ENCODE results near the gene PPM1L. TPM values are rescaled to one million over a fixed set of nuclear protein-coding genes. Genes with fewer than 3 reads are reported as not detected.

The PPM1L gene
- total and polyA plus RNA-seq, 7 donors: 6.2 to 76.1 (median 66.0) TPM

DNA sequence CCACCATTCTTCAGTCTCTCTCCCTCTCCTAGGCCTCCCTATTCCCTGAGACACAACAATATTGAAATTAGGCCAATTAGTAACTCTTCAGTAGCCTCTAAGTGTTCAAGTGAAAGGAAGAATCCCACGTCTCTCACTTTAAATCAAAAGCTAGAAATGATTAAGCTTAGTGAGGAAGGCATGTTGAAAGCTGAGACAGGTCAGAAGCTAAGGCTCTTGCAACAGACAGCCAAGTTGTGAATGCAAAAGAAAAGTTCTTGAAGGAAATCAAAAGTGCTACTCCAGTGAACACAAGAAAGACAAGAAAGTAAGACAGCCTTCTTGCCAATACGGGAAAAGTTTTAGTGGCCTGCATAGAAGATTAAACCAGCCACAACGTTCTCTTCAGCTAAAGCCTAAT, 41.3 kb downstream of the PPM1L start:
- Histone ChIP-seq H3K4me1 (peaks cover 50% of the 10 kb centered on the region), H3K9me3 (no peaks in the 10 kb centered on the region), H3K36me3 (ENCODE audit: insufficient read depth in 1 of 2, low read depth in 1 of 2) (no peaks in the 10 kb centered on the region), H3K27me3 (ENCODE audit: insufficient read depth in 3 of 3, low read length in 2 of 3) (no peaks in the 10 kb centered on the region), H3K4me3 (no peak overlapping the region), H3K27ac (peak overlapping the region; percentile 74)
- ATAC-seq (peak in 1 of 4 donors; percentile 23), DNase-seq (no peak)
- intact Hi-C loops (cut with DNase I): loop anchor here in 1 of 2 donors (5.0 kb wide), 1 partner anchor 35 kb away; no protein-coding TSS in a partner anchor
- TF ChIP-seq, protein P1, sequence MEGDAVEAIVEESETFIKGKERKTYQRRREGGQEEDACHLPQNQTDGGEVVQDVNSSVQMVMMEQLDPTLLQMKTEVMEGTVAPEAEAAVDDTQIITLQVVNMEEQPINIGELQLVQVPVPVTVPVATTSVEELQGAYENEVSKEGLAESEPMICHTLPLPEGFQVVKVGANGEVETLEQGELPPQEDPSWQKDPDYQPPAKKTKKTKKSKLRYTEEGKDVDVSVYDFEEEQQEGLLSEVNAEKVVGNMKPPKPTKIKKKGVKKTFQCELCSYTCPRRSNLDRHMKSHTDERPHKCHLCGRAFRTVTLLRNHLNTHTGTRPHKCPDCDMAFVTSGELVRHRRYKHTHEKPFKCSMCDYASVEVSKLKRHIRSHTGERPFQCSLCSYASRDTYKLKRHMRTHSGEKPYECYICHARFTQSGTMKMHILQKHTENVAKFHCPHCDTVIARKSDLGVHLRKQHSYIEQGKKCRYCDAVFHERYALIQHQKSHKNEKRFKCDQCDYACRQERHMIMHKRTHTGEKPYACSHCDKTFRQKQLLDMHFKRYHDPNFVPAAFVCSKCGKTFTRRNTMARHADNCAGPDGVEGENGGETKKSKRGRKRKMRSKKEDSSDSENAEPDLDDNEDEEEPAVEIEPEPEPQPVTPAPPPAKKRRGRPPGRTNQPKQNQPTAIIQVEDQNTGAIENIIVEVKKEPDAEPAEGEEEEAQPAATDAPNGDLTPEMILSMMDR (IDR thresholded peaks at IDR 0.05): no peak
- 49 to 68% (median 65%) methylated on average over 3 of the region's 3 CpGs for WGBS, 3 donors

DNA sequence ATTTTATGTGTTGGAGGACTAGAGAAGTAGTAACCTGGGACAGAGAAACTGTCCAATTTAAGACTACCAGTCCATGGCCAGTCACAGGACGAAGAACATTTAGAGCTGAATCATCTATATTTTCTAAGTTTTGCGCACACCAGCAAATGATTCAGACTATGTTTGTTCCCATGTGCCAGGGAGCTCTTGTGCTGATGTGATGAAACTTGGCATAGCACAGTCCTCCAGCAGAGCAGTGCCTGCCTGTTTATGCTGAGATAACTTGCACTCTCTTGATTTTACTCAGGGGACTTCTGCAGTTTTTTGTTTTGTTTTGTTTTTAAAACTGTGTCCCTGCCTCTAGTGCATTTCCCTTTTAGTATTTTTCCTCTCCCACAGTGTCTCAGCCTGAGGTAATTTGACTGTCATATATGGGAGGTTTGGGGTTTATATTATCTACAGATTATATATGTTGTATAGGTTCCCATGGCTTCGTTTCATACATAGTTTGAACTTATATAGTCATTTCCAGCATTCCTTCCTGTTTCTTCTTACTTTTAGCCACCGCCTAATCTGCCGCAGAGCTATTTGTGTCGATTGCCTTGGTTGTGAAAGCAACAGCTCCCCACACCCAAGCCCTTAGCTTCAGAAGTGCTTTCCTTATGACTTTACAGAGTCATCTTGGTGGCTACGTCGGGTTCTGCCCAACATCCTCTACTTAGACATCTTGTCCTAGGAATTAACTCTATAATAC, 45.5 kb downstream of the PPM1L start:
- H3K9me3 ChIP-seq: no peaks in the 10 kb centered on the region
- intact Hi-C loops (cut with DNase I): loop anchor here in 1 of 2 donors (10.0 kb wide), 1 partner anchor 73 kb away; no protein-coding TSS in a partner anchor
- peak overlapping the region; percentile 50 for H3K4me3 ChIP-seq
- no peaks in the 10 kb centered on the region for H3K27me3 ChIP-seq (ENCODE audit: insufficient read depth in 3 of 3, low read length in 2 of 3)
- ATAC-seq (peak; percentile 86 to 90 (median 88)), DNase-seq (peak; percentile 37 to 77)
- H3K36me3 ChIP-seq (ENCODE audit: insufficient read depth in 1 of 2, low read depth in 1 of 2): no peaks in the 10 kb centered on the region
- TF ChIP-seq, protein P1 (IDR thresholded peaks at IDR 0.05): no peak
- WGBS, 3 donors: 5 to 24% (median 7%) methylated on average over 8 of the region's 8 CpGs
- H3K27ac ChIP-seq: peak overlapping the region; percentile 93
- H3K4me1 ChIP-seq: peaks cover 70% of the 10 kb centered on the region

DNA sequence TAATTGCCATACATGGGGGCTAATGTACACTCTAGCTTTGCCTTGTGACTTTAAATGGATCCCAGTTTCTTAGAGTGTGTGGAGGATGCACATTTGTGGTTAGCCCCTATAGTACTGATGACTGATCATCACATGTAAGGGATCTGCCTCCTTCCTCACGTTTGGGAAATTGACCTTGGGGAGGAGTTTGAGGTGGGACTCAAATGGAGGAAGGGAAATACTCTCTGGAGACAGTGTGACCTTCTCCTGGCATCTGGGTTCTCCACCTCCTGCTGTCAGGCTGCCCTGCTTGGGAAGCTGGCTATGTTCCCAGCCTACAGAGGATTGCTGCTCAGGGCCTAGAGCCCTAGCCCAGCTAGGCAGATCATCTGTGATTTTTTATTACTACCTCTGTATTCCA, 48.7 kb downstream of the PPM1L start:
- ATAC-seq (peak; percentile 59 to 64 (median 61)), DNase-seq (peak; percentile 47 to 74)
- no peak overlapping the region for H3K4me3 ChIP-seq
- TF ChIP-seq, protein P1 (IDR thresholded peaks at IDR 0.05): no peak
- 0 to 6% (median 0%) methylated on average over 1 of the region's 1 CpG for WGBS, 3 donors
- no peaks in the 10 kb centered on the region for H3K9me3 ChIP-seq
- H3K27me3 ChIP-seq (ENCODE audit: insufficient read depth in 3 of 3, low read length in 2 of 3): no peaks in the 10 kb centered on the region
- intact Hi-C loops (cut with DNase I): loop anchor here (5.0 to 10.0 kb wide), 2 partner anchors 47 to 70 kb away; partner anchors contain the start of gene PPM1L (in 2 of the 2)
- peak overlapping the region; percentile 92 for H3K27ac ChIP-seq
- H3K36me3 ChIP-seq (ENCODE audit: insufficient read depth in 1 of 2, low read depth in 1 of 2): no peaks in the 10 kb centered on the region
- H3K4me1 ChIP-seq: peaks cover 79% of the 10 kb centered on the region

GRCh38 chr3:160806094-160806493, 50.1 kb downstream of the PPM1L start:
- Histone ChIP-seq H3K4me1 (peaks cover 85% of the 10 kb centered on the region), H3K27ac (peak overlapping the region; percentile 92), H3K4me3 (no peak overlapping the region), H3K27me3 (ENCODE audit: insufficient read depth in 3 of 3, low read length in 2 of 3) (no peaks in the 10 kb centered on the region), H3K9me3 (no peaks in the 10 kb centered on the region), H3K36me3 (ENCODE audit: insufficient read depth in 1 of 2, low read depth in 1 of 2) (no peaks in the 10 kb centered on the region)
- DNase-seq: no peak
- TF ChIP-seq, protein P1 (IDR thresholded peaks at IDR 0.05): no peak
- no peak for ATAC-seq
- intact Hi-C loops (cut with DNase I): loop anchor here (5.0 to 10.0 kb wide), 2 partner anchors 49 to 69 kb away; partner anchors contain the start of gene PPM1L (in 2 of the 2)

All from psoas muscle (tissue), 8 donors.